GM12892 (cell line): ENCODE data around the gene PRKN.

Source experiments
- POLR2A ChIP-seq: IDR thresholded peaks from 2 replicates; pipeline ENCODE4 v1.6.1; 2011; ENCODE audit warnings: low read depth, low read length, control low read depth
- POLR2AphosphoS5 ChIP-seq: IDR thresholded peaks from 2 replicates; pipeline ENCODE4 v1.6.1; 2011; ENCODE audit warnings: low read depth, low read length, control low read depth

DNA sequence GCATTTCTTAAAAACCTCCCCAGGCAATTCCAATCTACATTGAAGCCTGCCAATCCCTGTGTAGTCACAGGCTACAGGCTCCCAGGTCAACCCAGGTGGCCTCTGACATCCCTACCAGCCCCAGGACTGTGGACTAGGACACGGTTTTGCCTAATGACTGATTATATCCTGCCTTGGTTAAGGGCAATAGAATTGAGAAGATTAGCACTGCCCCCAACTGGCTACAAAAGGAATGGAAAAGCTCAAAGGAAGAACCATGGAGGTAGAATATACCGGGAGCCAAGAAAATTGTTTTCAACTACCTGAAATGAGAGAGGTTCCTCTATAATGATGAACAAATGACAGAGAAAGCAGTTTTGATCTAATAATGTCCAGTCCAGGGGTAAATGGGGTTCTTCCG is 1032.6 kb downstream of the PRKN start:
- TF ChIP-seq POLR2AphosphoS5 = no peak
- TF ChIP-seq POLR2A = no peak
